ENCODE results near the gene EFNA5. TPM values are rescaled to one million over a fixed set of nuclear protein-coding genes. Genes with fewer than 3 reads are reported as not detected.

The EFNA5 gene
- total RNA-seq, 2 experiments from 2014 or later: not detected

DNA sequence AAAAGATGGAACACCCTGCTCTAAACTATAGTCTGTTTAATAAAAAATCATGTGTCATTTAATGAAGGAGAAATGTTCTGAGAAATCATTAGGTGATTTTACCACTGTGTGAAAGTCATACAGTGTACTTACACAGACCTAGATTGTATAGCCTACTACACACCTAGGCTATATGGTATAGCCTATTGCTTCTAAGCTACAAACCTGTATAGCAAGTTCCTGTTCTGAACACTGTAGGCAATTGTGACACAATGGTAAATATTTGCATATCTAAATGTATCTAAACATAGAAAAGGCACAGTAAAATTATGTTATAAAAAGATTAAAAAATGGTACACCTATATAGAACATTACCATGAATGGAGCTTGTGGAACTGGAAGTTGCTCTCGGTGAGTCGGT lies 40.6 kb downstream of the EFNA5 start:
- no peak overlapping the region for H3K27ac Mint-ChIP-seq
- intact Hi-C loops (cut with DNase I, micrococcal nuclease): no loop called here
- DNase-seq: no peak
- no peaks in the 10 kb centered on the region for H3K4me1 ChIP-seq (ENCODE audit: insufficient read depth, low read length)
- TF ChIP-seq, protein P1, sequence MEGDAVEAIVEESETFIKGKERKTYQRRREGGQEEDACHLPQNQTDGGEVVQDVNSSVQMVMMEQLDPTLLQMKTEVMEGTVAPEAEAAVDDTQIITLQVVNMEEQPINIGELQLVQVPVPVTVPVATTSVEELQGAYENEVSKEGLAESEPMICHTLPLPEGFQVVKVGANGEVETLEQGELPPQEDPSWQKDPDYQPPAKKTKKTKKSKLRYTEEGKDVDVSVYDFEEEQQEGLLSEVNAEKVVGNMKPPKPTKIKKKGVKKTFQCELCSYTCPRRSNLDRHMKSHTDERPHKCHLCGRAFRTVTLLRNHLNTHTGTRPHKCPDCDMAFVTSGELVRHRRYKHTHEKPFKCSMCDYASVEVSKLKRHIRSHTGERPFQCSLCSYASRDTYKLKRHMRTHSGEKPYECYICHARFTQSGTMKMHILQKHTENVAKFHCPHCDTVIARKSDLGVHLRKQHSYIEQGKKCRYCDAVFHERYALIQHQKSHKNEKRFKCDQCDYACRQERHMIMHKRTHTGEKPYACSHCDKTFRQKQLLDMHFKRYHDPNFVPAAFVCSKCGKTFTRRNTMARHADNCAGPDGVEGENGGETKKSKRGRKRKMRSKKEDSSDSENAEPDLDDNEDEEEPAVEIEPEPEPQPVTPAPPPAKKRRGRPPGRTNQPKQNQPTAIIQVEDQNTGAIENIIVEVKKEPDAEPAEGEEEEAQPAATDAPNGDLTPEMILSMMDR (IDR thresholded peaks at IDR 0.05): no peak
- H3K4me3 Mint-ChIP-seq: no peak overlapping the region
- no peak overlapping the region for H3K27ac ChIP-seq (ENCODE audit: low read depth in 1 of 2, low read length in 2 of 2)
- ATAC-seq (ENCODE audit: poor library complexity): no peak
- no peaks in the 10 kb centered on the region for H3K9me3 ChIP-seq (ENCODE audit: control insufficient read depth in 1 of 2, insufficient read depth in 1 of 2, low read length in 2 of 2)
- H3K27me3 Mint-ChIP-seq: peaks cover 8% of the 10 kb centered on the region
- CTCF ChIA-PET: interaction anchor here (0.7 kb wide), 1 partner anchor 142 kb away, joined by 3 read pairs; no protein-coding TSS in a partner anchor
- no peak overlapping the region for H3K4me3 ChIP-seq (ENCODE audit: low read length)
- no peaks in the 10 kb centered on the region for H3K9me3 Mint-ChIP-seq
- POLR2A ChIA-PET: no interaction called here
- H3K36me3 ChIP-seq (ENCODE audit: insufficient read depth, low read length): no peaks in the 10 kb centered on the region
- H3K4me1 Mint-ChIP-seq (ENCODE audit: low read depth): no peaks in the 10 kb centered on the region
- H3K36me3 Mint-ChIP-seq (ENCODE audit: low read depth): no peaks in the 10 kb centered on the region
- no peaks in the 10 kb centered on the region for H3K27me3 ChIP-seq (ENCODE audit: control insufficient read depth in 1 of 2, insufficient read depth in 2 of 2, low read length in 2 of 2)

DNA sequence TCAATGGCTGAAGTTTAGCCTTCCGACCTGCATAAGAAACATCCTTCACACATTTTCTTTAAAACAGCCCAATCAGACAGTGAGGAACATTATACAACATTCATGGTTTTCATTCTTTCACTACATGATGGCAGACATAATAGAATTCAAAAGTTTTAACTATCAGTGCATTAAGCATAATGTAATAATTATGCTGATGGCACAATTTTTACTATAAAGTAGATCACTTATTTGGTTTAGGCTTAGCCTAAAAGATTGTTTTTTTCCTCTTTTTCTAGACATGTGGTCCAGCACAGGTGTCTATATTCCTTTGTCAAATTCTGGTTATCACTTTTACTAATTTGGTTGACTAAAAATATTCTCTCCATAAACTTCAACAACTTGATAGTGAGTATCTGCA lies 46.5 kb downstream of the EFNA5 start:
- ChIA-PET POLR2A (no interaction called here), CTCF (no interaction called here)
- peaks cover 12% of the 10 kb centered on the region for H3K27me3 Mint-ChIP-seq
- H3K27ac Mint-ChIP-seq: no peak overlapping the region
- no peaks in the 10 kb centered on the region for H3K4me1 Mint-ChIP-seq (ENCODE audit: low read depth)
- H3K4me3 Mint-ChIP-seq: no peak overlapping the region
- no peaks in the 10 kb centered on the region for H3K4me1 ChIP-seq (ENCODE audit: insufficient read depth, low read length)
- intact Hi-C loops (cut with DNase I, micrococcal nuclease): no loop called here
- DNase-seq: no peak
- ATAC-seq (ENCODE audit: poor library complexity): no peak
- TF ChIP-seq, protein P1 (IDR thresholded peaks at IDR 0.05): no peak
- H3K9me3 ChIP-seq (ENCODE audit: control insufficient read depth in 1 of 2, insufficient read depth in 1 of 2, low read length in 2 of 2): no peaks in the 10 kb centered on the region
- no peak overlapping the region for H3K4me3 ChIP-seq (ENCODE audit: low read length)
- no peaks in the 10 kb centered on the region for H3K27me3 ChIP-seq (ENCODE audit: control insufficient read depth in 1 of 2, insufficient read depth in 2 of 2, low read length in 2 of 2)
- H3K9me3 Mint-ChIP-seq: no peaks in the 10 kb centered on the region
- no peaks in the 10 kb centered on the region for H3K36me3 Mint-ChIP-seq (ENCODE audit: low read depth)
- H3K36me3 ChIP-seq (ENCODE audit: insufficient read depth, low read length): no peaks in the 10 kb centered on the region
- no peak overlapping the region for H3K27ac ChIP-seq (ENCODE audit: low read depth in 1 of 2, low read length in 2 of 2)

DNA sequence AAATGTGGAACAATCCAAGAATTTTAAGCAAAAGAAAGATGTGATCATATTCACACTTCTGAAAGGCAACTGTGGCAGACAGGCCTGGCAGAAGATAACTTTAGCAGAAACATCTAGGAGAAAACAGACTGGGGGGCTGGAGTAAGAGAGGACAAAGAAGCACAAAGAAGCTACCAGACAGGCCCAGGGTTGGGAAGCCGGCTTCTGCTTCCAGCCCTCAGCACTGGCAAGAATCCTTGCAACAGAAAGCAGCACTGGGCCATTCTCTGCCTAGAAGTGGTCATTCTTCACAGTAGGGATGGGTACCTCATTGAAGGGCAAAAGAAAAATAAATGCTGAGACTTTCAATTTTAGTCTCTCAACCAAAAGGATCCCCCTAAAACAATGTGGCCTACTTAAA lies 49.6 kb downstream of the EFNA5 start:
- CTCF ChIA-PET: no interaction called here
- H3K27me3 Mint-ChIP-seq: peaks cover 17% of the 10 kb centered on the region
- TF ChIP-seq, protein P1 (IDR thresholded peaks at IDR 0.05): no peak
- POLR2A ChIA-PET: no interaction called here
- Histone ChIP-seq H3K27me3 (ENCODE audit: control insufficient read depth in 1 of 2, insufficient read depth in 2 of 2, low read length in 2 of 2) (no peaks in the 10 kb centered on the region), H3K4me3 (ENCODE audit: low read length) (no peak overlapping the region), H3K27ac (ENCODE audit: low read depth in 1 of 2, low read length in 2 of 2) (no peak overlapping the region), H3K4me1 (ENCODE audit: insufficient read depth, low read length) (no peaks in the 10 kb centered on the region), H3K36me3 (ENCODE audit: insufficient read depth, low read length) (no peaks in the 10 kb centered on the region), H3K9me3 (ENCODE audit: control insufficient read depth in 1 of 2, insufficient read depth in 1 of 2, low read length in 2 of 2) (no peaks in the 10 kb centered on the region)
- no peak overlapping the region for H3K27ac Mint-ChIP-seq
- no peaks in the 10 kb centered on the region for H3K4me1 Mint-ChIP-seq (ENCODE audit: low read depth)
- no peak for DNase-seq
- ATAC-seq (ENCODE audit: poor library complexity): no peak
- intact Hi-C loops (cut with DNase I, micrococcal nuclease): no loop called here
- no peak overlapping the region for H3K4me3 Mint-ChIP-seq
- H3K36me3 Mint-ChIP-seq (ENCODE audit: low read depth): no peaks in the 10 kb centered on the region
- no peaks in the 10 kb centered on the region for H3K9me3 Mint-ChIP-seq

Measured in CD4-positive, alpha-beta T cell (primary cell).